Umbilical cord (tissue), 2 donors: ENCODE data around the gene PANK3. TPM values are rescaled to one million over a fixed set of nuclear protein-coding genes. Genes with fewer than 3 reads are reported as not detected.
"Not testable (repeated sequence)": the region's sequence is repeated elsewhere in the genome, so short reads cannot be mapped to it uniquely, and the experiment has no call there.

Experiments
- DNase-seq: peaks from one replicate; pipeline ENCODE4 v3.0.0-alpha.2; 2015; ENCODE audit warnings: low spot score
- total RNA-seq: library from RNA; depleted of rRNA; stranded (reverse); fragments of >200 nt; gene quantifications from one replicate; pipeline ENCODE4 v1.2.3, GENCODE V29; 2014; ENCODE audit warnings: low replicate concordance; ENCODE audit not compliant: insufficient read depth

Gene PANK3
- total RNA-seq, 1 donor from 2014 or later, result 75.1 TPM

DNA sequence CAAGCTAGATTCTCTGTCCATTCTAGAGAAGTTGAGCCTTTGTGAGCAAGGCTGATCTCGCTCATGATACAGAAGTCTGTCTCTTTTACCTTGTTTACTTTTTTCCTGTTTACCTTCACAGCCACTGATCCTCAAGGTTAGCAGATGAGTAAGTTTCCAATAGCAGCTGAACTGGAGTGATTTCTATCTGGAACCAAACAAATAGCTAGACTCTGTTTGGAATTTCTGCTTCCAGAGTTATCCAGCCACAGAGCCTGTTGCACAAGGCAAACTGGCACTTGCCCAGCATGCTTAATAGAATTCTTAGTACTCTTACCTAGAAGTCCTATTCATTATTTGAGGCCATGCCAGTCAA, 12.8 kb upstream of the PANK3 start:
- DNase-seq, result peak; percentile 57

DNA sequence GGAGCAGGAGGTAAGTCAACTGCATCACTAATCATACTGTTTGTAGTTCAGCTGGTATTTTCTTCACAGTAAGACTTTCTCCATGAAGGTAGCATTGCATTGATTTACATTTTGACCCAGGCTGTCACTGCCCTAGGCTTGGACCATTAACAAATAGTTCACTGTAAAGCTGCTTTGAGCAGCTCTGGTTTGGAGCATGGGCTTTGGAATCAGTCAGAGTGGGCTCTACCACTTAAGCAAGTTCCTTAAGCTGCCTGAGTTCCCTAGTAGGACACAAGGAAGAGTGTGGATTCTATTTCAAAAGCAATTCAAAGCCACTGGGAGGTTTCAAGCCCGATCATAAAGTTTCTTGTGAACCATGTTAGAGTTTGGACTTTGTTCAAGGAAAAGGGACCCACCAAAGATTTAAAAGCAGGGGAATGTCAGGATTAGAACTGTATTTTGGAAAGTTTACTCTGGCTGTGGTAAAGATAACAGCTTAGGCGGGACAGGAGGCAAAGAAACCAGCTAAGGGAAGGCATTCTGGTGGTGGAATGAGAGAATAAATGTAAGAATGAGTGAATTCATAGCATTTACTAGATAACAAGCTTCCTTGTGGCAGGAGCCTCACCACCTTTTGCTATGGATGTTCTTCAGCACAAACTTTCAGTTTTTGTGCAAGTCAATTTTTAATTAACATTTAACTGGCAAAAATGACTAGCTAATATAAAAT, 12.3 kb upstream of the PANK3 start:
- peak; percentile 32 for DNase-seq

DNA sequence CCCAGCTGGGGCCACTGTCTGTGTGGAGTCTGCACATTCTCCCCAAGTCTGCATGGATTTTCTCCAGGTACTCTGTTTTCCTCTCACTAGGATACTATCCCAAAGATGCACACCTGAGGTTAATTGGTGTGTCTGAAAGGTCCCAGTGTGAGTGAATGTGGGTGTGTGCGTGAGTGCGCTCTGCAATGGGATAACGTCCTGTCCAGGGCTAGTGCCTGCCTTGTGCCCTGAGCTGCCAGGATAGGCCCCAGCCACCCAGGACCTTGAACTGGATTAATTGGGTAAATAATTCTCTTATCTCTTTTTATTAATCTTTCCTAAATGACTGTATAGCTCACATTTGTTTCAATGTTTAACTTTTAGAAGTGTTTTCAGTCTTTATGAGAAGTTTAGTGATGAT, 11.5 kb upstream of the PANK3 start:
- no peak for DNase-seq

DNA sequence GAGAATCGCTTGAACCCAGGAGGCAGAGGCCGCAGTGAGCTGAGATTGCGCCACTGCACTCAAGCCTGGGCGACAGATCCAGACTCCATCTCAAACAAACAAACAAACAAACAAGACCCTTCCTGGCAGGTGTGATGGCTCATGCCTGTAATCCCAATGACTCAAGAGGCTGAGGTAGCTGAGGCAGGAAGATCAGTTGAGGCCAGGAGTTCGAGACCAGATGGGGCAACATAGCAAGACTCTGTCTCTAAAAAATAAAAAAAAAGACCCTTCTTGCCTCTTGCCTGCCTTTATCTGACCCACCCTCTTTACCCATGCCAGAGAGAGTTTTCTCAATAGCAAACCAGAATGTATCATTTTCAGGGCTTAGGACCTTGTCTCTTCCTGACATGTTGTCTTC, 8.8 kb upstream of the PANK3 start:
- no peak for DNase-seq

DNA sequence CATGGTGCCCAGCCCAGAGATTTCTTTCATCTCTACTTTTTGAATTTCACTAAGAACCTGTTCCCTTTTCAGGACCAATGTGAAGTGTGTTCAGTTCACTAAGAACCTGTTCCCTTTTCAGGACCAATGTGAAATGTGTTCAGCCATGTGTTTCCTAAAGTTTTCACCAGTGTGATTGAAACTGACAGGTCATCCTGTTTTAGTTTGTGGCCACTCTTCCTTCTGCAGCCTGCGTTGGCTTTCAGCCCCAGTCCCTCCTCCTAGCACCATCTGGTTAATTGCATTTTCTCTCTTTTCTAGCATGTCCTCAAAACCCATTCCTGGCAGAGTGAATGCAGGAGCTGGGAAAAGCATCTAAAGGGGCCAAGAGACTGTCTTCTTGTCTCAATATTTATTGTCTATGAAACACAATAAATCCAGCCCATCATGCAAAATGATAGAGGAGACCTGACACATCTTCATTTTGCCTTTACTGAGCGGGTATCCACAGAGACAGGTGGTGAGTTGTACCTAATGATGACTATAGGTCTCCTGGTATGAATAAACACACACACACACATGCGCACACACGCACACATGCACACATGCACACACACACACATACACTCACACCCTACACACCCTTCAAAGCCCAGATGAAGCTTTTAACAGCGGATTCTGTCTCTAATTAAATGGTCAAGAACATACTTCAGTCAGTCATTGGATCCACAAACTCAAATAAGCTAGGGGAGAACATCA, 6.1 kb upstream of the PANK3 start:
- no peak for DNase-seq

DNA sequence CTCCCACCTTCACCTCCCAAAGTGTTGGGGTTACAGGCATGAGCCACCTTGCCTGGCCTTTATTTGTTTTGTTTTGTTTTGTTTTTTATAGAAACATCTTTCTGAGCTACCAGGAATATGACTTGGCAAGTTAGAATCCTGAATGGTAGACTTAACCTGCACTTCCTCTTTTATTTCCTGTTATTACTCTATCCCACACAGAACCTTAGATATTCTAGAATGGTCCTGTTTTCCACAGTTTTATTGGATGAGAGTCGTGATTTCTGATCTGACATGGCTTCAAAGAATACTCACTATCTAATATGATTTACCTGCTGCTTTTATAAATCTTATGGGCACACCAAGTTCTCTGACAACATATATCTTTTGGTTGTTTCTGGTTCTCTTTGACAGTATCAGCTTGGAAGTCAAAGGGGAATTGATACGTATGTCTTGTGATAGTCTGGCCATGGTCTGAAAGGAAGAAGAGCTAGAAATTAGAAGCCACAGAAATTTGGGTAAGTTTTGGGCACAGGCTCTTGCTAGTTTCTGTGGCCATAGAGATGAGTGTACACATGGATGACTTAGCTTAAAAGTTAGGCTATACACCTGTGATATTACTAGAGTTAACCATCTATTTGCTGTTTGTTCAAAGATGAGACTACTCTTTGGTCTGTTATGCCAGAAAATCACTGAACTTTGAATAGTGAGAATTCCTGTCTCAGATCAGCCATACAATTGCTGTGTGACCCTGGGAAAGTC, 4.7 kb upstream of the PANK3 start:
- no peak for DNase-seq

DNA sequence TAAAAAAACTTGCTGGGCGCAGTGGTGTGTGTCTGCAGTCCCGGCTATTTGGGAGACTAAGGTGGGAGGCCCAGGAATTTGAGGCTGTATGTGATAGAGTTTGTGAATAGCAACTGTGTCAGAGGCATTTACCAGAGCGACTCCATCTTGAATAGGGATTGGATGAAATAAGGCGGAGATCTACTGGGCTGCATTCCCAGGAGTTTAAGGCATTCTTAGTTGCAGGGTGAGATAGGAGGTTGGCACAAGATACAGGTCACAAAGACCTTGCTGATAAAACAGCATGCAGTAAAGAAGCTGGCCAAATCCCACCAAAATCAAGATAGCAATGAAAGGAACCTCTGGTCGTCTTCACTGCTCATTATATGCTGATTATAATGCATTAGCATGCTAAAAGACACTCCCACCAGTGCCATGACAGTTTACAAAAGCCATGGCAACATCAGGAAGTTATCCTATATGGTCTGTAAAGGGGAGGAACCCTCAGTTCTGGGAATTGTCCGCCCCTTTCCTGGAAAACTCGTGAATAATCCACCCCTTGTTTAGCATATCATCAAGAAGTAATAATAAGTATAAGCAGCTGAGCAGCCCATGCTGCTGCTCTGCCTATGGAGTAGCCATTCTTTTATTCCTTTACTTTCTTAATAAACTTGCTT, 1.8 kb upstream of the PANK3 start:
- peak; percentile 70 for DNase-seq

DNA sequence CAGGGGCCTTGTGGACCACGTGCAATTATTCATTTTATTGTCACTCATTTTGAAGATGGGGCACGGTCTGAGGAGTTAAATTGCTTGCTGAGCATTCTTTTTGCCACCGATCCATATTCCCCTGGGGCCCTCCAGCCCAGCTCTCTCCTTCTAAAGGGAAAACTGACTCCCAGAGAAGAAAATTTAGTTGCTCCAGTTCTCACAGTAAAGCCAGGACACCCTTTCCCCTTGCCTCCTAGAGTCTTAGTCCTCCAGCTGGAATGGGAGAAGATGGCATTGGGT, 1.0 kb upstream of the PANK3 start:
- DNase-seq, result no peak

DNA sequence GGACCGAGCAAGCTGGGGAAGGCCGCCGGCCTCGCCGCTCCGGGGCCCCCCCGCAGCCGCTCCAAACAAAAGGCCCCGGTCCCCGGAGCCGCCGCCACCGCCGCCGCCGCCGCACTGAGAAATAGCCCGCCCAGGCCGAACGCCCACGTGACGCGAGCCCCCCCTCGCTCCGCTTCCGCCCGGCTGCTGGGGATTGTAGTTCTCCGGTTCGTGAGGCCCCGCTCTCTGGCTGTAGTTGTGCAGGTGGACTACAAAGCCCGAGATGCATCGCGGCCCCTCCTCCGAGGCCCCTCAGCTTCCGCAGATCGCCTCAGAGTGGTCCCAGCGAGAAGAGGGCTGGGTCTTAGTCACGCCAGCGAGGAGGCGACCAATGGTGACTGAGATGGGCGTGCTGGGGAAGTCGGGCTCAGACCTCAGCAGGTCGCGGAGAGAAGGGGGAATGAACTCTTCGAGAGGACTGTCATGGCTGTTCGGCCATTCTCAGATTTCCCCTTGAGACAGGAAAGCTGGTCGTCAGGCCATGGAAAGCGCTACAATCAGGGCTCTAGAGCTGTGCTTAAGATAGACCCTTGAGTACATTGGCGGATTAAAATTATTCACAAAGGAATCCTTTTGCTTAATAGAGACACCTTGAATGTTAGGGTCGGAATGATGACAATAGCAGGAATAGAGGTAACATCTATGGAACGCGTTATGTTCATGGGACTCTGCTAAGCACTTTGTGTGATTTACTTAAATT, 489 bp upstream of the PANK3 start:
- peak; percentile 100 for DNase-seq

DNA sequence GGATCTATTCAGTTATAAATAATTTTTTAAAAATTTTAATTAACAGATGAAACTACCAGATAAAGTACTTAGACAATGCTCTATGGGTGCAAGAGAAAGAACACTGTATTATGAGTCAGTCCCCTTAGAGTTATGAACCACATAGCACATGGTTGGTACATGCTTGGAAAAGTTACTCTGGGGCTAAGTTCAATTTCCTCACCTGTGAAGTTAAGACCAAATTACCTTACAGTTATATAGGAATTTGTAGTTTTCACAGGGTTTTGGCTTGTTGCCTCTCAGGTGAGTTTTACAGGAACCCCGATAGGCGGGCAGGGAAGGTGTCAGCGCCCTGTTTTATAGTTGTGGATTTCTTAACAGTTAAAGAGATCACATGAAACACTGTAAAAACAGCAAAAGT, 1.2 kb downstream of the PANK3 start:
- peak; percentile 9 for DNase-seq

DNA sequence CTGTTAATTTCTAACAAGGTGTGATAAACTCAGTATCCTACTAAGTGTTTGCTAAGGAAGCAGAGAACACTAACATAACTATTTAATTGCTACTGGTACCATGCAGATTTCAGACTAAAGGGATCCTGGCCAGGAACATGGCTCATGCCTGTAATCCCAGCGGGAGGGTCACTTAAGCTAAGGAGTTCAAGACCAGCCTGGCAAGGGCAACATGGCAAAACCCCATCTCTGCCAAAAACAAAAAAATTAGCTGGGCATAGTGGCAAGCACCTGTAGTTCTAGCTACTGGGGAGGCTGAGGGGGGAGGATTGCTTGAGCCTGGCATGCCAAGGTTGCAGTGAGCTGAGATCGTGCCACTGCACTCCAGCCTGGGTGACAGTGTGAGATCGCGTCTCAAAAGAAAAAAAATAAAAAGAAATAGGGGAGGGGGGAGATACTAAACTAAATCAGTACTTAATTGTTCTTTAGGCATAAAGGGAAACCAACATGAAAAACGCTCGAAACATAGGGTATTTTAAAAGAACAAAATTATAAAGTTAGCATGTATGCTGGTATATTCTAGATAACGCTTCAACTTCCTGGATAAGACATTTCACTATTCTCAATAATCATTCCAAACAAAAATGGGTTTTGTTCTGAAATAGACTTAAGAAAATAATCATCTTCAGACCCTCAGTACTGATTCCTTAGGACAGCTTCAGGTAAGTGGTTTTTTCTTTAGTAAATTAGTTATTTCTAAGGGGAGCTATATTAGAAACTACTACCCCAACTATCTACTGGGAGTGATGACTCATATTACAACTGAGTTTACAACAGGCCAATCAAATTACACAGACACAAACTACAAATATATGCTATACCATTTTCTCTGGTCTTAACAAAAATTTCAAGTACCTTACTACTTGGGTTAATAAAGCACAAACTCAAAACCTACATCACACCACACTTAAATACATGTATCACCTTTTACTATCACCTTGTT, 3.5 kb downstream of the PANK3 start:
- no peak for DNase-seq

DNA sequence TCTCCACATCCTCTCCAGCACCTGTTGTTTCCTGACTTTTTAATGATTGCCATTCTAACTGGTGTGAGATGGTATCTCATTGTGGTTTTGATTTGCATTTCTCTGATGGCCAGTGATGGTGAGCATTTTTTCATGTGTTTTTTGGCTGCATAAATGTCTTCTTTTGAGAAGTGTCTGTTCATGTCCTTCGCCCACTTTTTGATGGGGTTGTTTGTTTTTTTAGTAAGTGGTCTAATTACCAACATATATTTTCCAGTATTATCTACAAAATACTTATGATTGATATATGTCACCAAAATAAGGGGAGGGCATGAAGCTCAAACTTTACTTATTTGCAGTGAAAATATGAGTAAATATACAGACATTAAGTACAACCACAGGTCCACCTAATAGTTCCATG, 5.0 kb downstream of the PANK3 start:
- DNase-seq, result not testable (repeated sequence)

DNA sequence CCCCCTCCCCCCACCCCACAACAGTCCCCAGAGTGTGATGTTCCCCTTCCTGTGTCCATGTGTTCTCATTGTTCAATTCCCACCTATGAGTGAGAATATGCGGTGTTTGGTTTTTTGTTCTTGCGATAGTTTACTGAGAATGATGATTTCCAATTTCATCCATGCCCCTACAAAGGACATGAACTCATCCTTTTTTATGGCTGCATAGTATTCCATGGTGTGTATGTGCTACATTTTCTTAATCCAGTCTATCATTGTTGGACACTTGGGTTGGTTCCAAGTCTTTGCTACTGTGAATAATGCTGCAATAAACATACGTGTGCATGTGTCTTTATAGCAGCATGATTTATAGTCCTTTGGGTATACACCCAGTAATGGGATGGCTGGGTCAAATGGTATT, 5.5 kb downstream of the PANK3 start:
- not testable (repeated sequence) for DNase-seq

DNA sequence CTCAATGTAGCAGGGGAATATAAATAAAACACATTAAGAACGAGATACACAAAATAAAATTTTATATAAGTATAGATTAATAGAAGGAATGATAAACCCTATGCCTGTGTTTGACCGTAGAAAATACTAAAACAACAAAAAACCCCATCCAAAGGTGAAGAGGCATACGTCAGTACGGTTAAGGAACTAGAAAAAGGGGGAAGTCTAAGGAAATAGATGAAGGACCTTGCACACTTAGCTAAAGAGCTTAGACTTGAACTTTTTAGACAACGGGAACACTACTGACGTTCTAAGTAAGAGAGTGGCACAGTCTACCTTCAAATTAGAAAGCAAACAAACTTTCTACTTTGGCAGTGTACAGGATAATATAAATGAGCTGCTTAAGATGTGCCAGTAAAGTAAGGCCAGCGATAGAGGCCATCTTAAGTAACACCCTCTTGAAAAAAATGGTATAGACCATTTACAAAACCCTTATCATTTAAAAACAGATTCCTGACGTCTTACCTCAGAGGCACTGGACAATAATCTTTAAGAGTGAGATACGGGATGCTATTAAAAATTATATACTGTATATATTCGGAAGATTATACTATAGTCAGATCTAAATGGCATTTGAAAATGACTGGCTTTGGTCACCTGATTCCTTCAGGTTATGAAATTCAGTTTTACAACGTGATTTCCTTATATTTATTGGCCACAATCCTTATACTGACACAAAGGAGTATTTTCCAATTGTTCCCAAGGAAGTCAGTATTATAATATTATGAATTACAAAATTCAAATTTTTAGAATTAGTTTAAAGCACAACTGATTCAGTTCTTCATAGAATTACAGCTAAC, 8.5 kb downstream of the PANK3 start:
- DNase-seq, result no peak

DNA sequence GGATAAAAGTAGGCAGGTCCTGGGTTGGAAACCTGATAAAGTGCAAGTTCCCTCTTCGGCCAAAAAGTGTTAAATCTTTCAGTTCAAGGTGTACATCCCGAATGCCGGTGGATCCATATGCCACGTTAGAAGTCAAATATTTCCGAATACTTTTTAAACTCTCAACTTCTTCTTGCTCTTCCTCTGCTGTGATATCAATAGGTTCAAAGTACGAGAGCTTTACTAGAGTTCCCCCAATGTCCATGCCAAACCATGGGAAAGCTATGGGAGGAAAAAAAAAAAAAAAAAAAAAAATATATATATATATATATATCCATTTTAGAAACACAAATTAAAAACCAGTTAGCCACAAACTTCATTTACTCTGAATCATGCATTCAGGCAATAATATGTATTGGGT, 10.4 kb downstream of the PANK3 start:
- DNase-seq, result no peak

DNA sequence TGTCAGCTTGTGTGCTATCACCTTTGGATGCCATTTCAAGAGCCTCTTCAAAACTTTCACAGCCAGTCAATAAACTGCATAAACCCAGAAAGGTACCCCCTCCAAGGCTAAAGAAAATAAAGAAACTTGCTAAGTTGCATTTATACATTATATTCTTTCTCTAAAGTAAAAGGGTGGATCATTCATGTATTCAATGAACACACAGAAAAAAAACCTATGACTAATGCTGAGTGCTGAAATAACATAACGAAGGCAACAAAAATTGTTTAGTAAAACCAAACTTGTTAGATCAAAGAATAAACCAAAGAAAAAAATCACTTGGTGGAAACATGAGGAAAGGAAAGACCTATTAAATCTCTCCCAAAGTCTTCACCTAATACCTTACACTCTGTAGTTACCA, 15.2 kb downstream of the PANK3 start:
- DNase-seq, result no peak

DNA sequence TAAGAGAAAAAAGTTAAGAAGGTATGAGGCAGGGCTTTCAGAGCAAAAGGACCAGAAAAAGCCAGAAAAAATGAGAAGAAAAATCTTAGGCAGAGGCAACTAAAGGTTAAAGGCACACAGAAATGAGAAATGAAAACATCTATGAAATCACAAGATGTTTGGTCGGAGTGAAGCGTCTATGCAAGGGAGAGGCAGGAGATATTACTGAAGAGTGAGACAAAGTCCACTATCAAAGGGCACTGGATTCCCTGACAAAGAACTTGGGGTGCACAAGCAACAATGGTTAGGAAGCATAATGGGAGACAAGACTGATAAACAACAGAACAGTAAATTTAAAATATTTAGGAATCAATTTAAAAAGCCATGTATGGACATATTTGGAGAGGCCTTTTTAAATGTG, 16.9 kb downstream of the PANK3 start:
- no peak for DNase-seq

DNA sequence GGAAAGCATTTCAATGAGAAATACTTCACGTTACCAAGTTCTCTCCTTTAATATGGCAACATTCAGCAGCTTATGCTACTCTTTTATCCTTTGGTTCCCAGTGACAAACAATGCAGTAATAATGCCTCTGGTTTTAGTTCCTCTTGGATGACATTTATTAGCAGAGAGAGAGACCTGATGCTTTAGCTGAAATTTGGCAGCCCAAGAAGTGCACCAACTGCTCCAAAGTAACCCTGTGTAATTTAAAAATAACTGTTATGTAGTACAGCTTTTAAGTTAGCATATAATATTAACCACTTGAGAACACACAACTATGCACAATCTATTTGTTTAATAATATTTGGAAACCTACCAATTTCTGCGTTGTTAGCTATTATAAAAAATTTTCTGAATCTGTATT, 21.8 kb downstream of the PANK3 start:
- no peak for DNase-seq

DNA sequence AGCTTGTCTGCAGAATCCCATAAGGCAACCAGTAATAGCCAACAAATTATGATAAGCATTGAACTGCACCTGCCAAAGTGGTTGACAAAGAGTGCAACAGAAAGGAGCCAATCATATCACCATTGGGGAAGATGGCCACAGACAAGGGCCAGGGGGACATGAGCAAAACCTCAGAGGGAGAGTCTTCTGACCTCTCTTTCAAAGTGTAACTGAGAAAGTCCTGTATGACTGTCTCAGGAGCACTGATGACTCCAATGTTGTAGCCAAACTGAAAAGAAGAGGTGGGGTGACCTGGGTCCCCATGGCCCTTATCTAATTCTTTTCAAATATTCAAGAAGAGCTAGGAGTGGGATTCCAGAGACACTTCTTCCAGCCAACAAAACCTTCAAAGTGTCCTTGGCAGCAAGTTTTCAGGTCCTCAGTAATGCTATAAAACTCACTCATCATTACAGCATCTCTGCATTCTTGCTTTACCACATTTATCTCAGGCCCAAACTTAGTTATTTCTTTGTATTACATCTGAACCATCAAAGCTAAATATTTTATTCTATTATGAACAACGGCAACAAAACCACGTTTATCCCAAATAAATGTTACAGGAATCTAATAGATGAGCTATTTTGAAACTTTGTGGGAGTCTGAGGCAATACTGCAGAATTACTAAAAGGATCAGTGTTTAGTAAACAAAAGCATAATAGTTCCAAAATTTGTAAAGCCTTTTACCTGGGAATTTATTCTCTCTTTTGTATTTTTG, 25.6 kb downstream of the PANK3 start:
- no peak for DNase-seq
